T-helper 2 cell treated with Interferon-gamma antibody and Interleukin-4, amounts not matched to agents 100 ng/mL and 5 ng/mL, for 36 hours (primary cell): ENCODE results near the gene DHRS4. TPM values are rescaled to one million over a fixed set of nuclear protein-coding genes. Genes with fewer than 3 reads are reported as not detected.
"Not testable (repeated sequence)": the region's sequence is repeated elsewhere in the genome, so short reads cannot be mapped to it uniquely, and the experiment has no call there.

Source experiments
- intact Hi-C: fragments of 100-400 bp; cut with micrococcal nuclease; formaldehyde crosslinking; loops from one replicate; pipeline ENCODE4 v1.15.1; 2023
- total RNA-seq: library from RNA; stranded (reverse); gene quantifications from 2 replicates; pipeline ENCODE4 v1.2.3, GENCODE V29; 2022

DHRS4 gene
- total RNA-seq, 1 donor from 2014 or later: 23.6 TPM

GRCh38 chr14:23939607-23940326, 13.8 kb upstream of the DHRS4 start:
- intact Hi-C loops: no loop called here

- intact Hi-C loops: no loop called here
Observed at GRCh38 chr14:23941230-23941629, 12.3 kb upstream of the DHRS4 start.

GRCh38 chr14:23941669-23942068, 11.9 kb upstream of the DHRS4 start:
- intact Hi-C loops: no loop called here

- intact Hi-C loops: no loop called here
Observed at GRCh38 chr14:23942587-23942986, 11.0 kb upstream of the DHRS4 start.

- intact Hi-C loops: not testable (repeated sequence)
Observed at GRCh38 chr14:23949069-23949468, 4.5 kb upstream of the DHRS4 start.

GRCh38 chr14:23950411-23951135, 3.0 kb upstream of the DHRS4 start:
- intact Hi-C loops: no loop called here

GRCh38 chr14:23951136-23951466, 2.5 kb upstream of the DHRS4 start:
- intact Hi-C loops: not testable (repeated sequence)

- intact Hi-C loops: no loop called here
Observed at GRCh38 chr14:23951590-23952201, 1.9 kb upstream of the DHRS4 start.

GRCh38 chr14:23953116-23953463, 480 bp upstream of the DHRS4 start:
- intact Hi-C loops: loop anchor here (1.0 kb wide), 2 partner anchors 23 to 364 kb away; no protein-coding TSS in a partner anchor

GRCh38 chr14:23954279-23954614, 677 bp downstream of the DHRS4 start:
- intact Hi-C loops: loop anchor here (2.0 kb wide), 1 partner anchor 321 kb away; no protein-coding TSS in a partner anchor

GRCh38 chr14:23954965-23955364, 1.4 kb downstream of the DHRS4 start:
- intact Hi-C loops: loop anchor here (2.0 kb wide), 1 partner anchor 322 kb away; no protein-coding TSS in a partner anchor

- intact Hi-C loops: loop anchor here (2.0 kb wide), 1 partner anchor 323 kb away; no protein-coding TSS in a partner anchor
Observed at GRCh38 chr14:23955811-23956210, 2.2 kb downstream of the DHRS4 start.

GRCh38 chr14:23957913-23958569, 4.5 kb downstream of the DHRS4 start:
- intact Hi-C loops: not testable (repeated sequence)

- intact Hi-C loops: not testable (repeated sequence)
Observed at GRCh38 chr14:23960899-23961298, 7.3 kb downstream of the DHRS4 start.

- intact Hi-C loops: not testable (repeated sequence)
Observed at GRCh38 chr14:23961704-23962103, 8.1 kb downstream of the DHRS4 start.

GRCh38 chr14:23969130-23969480, 15.5 kb downstream of the DHRS4 start:
- intact Hi-C loops: not testable (repeated sequence)

- intact Hi-C loops: not testable (repeated sequence)
Observed at GRCh38 chr14:23969481-23970282, 16.1 kb downstream of the DHRS4 start.

GRCh38 chr14:23970283-23970659, 16.7 kb downstream of the DHRS4 start:
- intact Hi-C loops: not testable (repeated sequence)

GRCh38 chr14:23973178-23973577, 19.6 kb downstream of the DHRS4 start:
- intact Hi-C loops: not testable (repeated sequence)

- intact Hi-C loops: loop anchor here (1.0 kb wide), 1 partner anchor 40 kb away; no protein-coding TSS in a partner anchor
Observed at GRCh38 chr14:23974041-23974440, 20.5 kb downstream of the DHRS4 start.

- intact Hi-C loops: not testable (repeated sequence)
Observed at GRCh38 chr14:23977208-23977607, 23.6 kb downstream of the DHRS4 start.
